SKM-1 treated with dmso at 0.1 percent for 144 hours (cell line): ENCODE results near the gene AMPD2.

ENCODE experiments used
- DNase-seq: peaks from one replicate; lab custom pipeline; 2025; ENCODE audit not compliant: unreplicated experiment; lab: John Stamatoyannopoulos, UW

Gene AMPD2

DNA sequence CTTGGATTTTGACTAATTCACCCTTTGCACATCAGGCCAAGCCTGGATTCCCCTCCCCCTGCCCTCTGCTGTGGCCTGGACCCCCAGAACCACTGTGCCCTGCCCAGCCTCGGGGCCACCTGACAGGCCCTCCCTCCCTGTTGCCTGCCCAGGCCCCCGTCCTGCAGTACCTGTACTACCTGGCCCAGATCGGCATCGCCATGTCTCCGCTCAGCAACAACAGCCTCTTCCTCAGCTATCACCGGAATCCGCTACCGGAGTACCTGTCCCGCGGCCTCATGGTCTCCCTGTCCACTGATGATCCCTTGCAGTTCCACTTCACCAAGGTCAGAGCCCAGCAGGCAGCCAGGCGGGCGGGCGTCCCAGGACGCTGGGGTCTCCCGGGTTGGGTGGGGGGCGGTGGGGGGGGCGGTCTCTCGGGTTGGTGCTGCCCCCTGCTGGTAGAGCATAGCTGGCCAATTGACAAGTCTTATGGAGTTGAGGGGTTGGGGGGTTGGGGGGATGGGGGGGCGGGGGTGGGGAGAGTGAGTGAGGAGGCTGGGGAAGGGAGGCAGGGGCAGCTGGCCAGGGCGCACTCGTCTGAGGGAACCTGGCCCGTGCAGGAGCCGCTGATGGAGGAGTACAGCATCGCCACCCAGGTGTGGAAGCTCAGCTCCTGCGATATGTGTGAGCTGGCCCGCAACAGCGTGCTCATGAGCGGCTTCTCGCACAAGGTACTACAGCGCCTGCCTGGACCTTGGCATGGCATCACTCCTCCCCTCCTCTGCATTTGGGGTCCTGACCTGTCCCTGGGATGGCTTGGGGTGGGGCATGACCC, 10.7 kb downstream of the AMPD2 start:
- no peak for DNase-seq

DNA sequence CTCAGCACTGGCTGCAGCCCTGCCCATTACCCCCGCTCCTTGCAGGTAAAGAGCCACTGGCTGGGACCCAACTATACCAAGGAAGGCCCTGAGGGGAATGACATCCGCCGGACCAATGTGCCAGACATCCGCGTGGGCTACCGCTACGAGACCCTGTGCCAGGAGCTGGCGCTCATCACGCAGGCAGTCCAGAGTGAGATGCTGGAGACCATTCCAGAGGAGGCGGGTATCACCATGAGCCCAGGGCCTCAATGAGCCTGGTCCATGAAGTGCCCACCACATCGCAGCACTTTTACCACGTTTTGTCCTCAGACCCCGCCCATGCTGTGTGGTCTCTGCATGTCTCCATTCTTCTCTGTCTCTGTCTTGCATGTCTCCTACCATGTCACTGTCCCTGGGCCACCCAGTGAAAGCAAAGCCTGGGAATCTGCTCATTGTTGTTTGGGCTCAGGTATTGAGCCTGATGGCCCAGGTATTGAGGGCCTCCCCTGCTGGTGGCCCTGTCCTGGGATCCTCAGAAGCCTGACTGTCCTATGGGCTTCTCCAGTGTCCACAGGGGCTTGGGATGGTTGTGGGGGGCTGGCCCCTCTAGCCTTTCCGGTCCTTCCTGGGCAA, 11.4 kb downstream of the AMPD2 start:
- no peak for DNase-seq

- no peak for DNase-seq
Observed at GRCh38 chr1:109631513-109632505, 12.2 kb downstream of the AMPD2 start.

DNA sequence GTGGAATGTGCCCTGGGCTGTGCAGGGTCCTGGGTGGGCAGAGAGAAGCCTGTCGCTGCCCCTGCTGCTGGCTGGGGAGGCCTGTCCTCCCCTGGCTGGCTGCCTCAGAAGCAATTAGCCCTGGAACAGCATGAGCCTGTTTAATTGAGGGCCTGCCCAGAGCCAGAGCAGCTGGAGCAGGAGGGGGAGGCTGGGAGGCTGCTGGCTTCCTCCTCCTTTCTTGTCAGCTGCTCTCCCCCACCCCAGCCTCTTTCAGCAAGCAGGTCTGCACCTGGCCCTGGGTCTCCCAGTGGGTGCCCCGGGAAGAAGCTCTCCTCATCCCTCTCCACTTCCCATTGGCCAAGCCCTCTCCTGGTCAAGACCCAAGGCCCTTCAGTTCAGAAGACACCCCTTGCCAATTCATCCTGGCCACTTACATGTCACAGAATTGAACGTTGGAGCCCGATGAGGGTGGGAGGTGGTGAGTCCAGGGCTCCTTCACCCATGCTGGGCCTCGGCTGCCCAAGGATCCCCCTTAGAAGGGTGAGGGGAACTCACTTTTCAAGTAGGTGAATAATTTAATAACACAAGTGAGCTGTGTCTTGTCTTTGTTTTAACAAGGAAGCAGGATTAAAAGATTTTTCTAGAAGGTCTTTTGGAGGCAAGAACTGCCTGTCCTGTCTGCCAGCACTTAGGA, 13.2 kb downstream of the AMPD2 start:
- no peak for DNase-seq

GRCh38 chr1:109634292-109634691, 14.7 kb downstream of the AMPD2 start:
- DNase-seq, result no peak

- DNase-seq, result no peak
Observed at GRCh38 chr1:109634771-109635750, 15.4 kb downstream of the AMPD2 start.

DNA sequence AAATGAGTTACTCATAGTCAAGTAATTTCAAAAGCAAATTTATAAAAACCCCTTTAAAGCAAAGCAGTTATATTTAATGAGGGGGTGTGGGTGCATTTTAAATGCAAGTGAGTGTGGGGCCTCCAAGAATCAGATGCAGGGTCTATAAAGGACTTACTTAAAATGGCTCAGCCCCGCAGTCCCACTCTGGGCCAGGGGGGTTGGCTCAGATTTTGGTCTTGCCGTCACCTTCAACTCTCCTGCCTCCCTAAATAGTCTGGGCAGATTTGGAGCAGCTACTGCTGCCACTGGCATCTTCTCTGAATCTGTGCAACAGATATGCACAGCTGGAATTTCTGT, 16.2 kb downstream of the AMPD2 start:
- DNase-seq, result no peak

DNA sequence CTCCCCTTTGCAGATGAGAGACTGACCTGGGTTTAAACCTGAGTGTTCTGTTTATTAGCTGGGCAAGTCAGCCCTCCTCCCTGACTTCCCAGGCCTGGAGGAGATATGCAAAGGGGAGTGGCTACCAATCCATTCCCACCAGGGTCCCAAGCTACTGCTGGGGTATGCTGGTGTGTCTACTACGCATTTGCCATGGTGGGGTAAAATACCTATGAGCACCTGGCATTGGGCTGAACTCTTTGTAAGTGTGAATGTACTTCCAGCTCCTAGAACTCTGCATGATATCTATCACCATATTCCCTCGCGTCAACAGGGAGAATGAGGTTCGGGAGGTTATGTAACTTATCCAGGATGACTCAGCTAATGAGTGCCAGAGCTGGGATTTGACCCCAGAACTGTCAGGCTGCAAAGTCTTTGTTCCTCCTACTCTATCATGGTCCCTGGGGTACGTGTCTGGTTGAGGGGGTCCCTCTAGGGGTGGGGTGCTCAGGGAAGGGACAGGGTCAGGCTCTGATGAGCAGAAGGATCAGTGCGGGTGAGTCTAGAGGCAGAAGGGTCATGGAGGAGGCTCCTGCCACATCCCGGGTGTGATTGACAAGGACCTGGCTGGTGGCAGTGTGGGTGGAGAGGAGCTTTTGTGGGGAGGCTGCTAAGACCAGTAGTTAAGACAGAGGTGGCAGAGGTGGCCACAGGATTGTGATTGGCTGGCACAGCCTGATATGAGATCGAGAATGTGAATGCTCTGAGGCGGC, 16.7 kb downstream of the AMPD2 start:
- DNase-seq, result no peak

GRCh38 chr1:109637446-109637845, 17.8 kb downstream of the AMPD2 start:
- no peak for DNase-seq

GRCh38 chr1:109639063-109639840, 19.6 kb downstream of the AMPD2 start:
- DNase-seq, result no peak

GRCh38 chr1:109639841-109640184, 20.2 kb downstream of the AMPD2 start:
- no peak for DNase-seq

DNA sequence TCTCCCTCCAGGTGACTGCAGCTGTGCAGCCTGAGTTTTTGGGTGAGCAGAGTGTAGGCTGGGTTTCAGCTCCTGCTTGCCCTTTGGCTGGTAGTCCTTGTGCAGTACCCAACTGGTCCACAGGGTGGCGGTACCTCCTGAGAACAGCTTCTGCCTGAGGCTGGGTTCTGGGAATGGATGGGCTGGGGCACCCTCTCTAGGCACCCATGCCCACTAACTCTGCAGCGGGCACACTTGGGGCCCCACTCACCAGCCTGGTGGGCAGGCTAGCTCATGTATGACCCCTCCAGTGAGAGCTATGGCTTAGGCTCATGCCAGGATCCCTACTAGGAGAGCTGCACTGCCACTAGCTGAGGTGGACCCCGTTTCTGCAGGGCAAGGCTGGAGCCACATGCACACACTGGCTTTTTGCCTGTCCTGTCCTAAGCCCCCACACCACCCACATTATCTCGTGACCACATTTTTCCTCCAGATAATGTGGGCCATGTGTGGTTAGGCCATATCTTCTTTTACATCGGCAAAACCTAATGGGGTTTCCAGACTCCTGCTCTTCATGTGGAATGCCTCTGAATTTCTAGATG, 20.7 kb downstream of the AMPD2 start:
- DNase-seq, result peak; percentile 55

- no peak for DNase-seq
Observed at GRCh38 chr1:109641078-109641740, 21.6 kb downstream of the AMPD2 start.

DNA sequence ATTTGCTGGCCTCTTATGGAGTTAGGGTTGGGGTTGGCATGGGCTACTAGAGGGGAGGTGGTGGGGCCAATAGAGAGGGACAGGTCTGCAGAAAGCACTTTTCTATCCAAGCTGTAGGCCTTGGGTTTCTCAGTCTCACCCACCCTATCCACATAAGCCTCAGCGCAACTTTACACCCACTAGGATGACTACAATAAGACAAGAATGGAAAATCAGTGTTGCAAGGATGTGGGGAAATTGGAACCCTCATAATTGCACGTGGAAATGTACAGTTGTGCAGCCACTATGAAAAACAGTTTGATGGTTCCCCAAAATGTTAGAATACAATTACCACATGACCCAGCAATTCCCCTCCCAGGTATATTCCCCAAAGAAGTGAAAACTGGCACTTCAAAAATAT, 22.2 kb downstream of the AMPD2 start:
- no peak for DNase-seq

GRCh38 chr1:109642626-109643025, 23.0 kb downstream of the AMPD2 start:
- DNase-seq, result no peak

DNA sequence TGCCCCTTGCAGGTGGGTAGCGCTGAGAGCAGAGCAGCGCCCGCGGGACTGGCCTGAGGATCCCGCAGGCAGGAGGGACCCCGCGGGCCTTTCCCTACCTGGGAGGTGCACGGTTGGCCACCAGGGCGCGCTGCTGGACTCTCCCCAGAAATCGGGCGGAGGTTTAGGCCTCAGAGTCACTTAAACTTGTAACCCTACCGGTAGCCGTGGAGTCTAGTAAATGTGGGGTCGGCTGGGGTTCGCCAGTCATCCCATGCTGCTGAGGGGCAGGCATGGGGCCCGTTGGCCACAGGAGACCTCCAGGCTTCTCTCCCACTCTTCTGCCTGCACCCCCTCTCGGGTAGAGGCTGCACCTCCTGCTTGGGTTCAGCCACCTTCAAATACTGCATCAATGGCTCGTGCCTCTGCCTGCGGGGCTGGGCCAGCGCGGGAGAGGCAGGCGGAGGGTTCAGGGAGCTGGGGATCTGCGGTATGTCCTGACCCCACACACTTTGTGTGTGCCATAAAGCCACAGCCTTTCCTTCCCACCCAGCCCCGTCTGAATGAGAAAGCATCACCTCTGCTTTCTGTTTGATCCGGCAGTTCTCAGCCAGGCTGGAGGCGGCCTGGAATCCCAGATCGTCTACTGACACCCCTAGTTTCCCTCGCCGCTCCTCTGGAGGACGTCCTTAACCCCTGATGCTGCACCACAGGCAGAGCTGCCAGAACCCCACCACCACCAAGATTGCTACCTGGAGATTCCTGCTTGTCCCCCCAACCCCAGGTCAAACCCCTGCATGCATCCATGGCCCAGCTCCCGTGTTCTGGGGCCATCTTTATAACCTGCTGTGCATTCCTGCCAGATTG, 24.0 kb downstream of the AMPD2 start:
- DNase-seq, result peak; percentile 75

GRCh38 chr1:109644670-109645069, 25.0 kb downstream of the AMPD2 start:
- no peak for DNase-seq
